Activated B cell treated with CpG ODN at 0.5 μM for 24 hours (primary cell): Measurements from ENCODE around the gene ANKRD10. TPM values are rescaled to one million over a fixed set of nuclear protein-coding genes. Genes with fewer than 3 reads are reported as not detected.

Source experiments
- ATAC-seq: fragments of 200-7000 bp; cut with Tn5 transposase; one replicate; pipeline ENCODE4 v1.10.0; 2021; ENCODE audit warnings: low read depth, mild to moderate bottlenecking, moderate library complexity
- CTCF ChIA-PET: fragments of 350-600 bp; sonication (Branson Sonifier 250); formaldehyde crosslinking; loops from one replicate; lab custom pipeline; 2021; ENCODE audit warnings: antibody characterized with exemption; lab: Charles Lee
- POLR2A ChIA-PET: fragments of 350-600 bp; sonication (Branson Sonifier 250); formaldehyde crosslinking; loops from one replicate; lab custom pipeline; 2021; ENCODE audit warnings: antibody characterized with exemption; lab: Charles Lee
- DNase-seq: peaks from one replicate; pipeline ENCODE4 v3.0.0; 2022
- H3K27ac Mint-ChIP-seq: one replicate; pipeline ENCODE4 v1.8.0; 2020; ENCODE audit warnings: mixed read lengths
- H3K27me3 Mint-ChIP-seq: one replicate; pipeline ENCODE4 v1.8.0; 2021; ENCODE audit warnings: mixed read lengths
- H3K36me3 Mint-ChIP-seq: one replicate; pipeline ENCODE4 v1.8.0; 2021; ENCODE audit warnings: low read depth, mixed read lengths
- H3K4me1 Mint-ChIP-seq: one replicate; pipeline ENCODE4 v1.8.0; 2021; ENCODE audit warnings: mixed read lengths
- H3K4me3 Mint-ChIP-seq: one replicate; pipeline ENCODE4 v1.8.0; 2020; ENCODE audit warnings: mild to moderate bottlenecking, mixed read lengths
- H3K9me3 Mint-ChIP-seq: one replicate; pipeline ENCODE4 v1.8.0; 2020; ENCODE audit warnings: mixed read lengths
- intact Hi-C: fragments of 100-400 bp; cut with micrococcal nuclease; formaldehyde crosslinking; loops from one replicate; pipeline ENCODE4 v1.15.1; 2024
- total RNA-seq: library from RNA; stranded (reverse); gene quantifications from 2 replicates; pipeline ENCODE4 v1.2.3, GENCODE V29; 2022
- TF ChIP-seq, protein P1 (sequence below): fragments of 200-600 bp; IDR thresholded peaks from one replicate; pipeline ENCODE4 v1.8.0; 2022; ENCODE audit warnings: antibody characterized with exemption, mild to moderate bottlenecking

ANKRD10 gene
- total RNA-seq, 1 donor from 2014 or later, result 256 TPM

DNA sequence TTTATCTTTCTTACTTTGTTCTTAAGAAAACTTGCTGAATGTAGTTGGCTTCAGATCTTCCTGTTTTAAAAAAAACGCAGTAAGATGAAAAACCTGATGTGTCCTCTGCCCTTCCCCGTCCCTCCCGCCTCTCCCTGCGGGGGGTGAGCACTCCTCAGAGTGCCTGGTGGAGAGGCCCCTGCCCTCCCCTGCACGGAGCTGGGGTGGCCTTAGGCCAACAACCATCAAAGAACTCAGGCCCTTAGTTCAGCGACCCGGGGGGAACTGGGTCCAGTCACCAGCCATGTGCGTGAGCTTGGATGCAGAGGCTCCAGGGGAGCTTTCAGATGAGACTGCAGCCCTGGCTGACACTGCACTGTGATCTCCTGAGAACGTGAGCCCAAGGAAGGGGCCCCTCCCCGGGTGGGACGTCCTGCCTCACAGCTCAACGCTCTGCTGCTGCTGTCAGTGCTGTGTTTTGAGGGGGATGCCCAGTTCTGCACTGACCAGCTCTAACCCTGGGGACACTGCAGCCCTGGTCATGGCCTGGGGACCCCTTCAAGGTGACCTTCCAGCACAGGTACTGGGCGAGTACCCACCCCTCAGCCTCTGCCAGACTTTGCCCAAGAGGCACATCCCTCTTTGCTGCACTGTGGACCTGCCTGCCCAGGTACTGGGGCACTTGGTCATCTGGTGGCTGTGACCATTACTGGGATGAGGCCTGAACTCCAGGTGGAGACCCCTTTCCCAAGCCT is 42.7 kb downstream of the ANKRD10 start:
- peaks cover 20% of the 10 kb centered on the region for H3K27me3 Mint-ChIP-seq

DNA sequence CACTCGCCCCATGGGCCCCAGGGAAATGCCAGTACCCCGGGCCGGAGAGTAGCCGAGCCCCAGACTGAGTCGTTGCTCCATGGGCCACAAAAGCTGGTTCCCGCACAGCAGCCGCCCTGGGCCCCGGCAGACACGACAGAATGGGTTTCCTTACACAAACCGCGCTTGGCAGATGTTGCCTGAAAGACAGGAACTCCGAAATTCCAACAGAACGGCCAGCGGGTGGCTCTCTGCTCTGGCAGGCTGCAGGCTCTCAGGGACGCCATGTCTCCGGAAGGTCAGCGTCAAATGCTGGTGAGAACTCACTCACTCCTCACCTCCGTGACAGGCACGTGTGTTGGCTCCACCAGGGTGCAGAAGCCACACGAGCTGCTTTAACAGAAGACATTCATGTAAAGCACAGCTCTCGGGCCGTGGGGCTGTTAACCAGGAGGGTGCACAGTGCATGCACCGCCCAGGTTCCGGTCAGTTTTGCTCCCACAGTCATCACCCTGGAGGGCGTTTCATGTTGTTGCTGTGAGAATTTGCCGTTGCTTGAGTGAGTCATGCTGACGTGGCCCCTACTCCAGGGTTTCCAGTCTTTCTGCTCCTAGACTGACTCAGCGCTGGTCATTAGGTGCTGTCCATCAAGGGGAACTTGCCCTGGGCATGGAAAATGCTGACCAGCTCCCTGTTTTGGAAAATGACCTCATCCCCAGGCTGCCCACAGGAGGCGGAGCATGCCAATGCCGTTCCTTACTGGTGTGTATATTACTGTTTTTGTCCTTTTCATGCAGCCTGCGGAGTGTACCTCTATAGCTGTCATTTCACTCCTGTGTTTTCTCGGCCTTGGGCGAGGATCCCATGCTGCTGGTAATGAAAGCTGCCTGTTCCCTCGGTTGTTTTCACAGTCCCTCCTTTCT is 44.8 kb downstream of the ANKRD10 start:
- TF ChIP-seq, protein P1, sequence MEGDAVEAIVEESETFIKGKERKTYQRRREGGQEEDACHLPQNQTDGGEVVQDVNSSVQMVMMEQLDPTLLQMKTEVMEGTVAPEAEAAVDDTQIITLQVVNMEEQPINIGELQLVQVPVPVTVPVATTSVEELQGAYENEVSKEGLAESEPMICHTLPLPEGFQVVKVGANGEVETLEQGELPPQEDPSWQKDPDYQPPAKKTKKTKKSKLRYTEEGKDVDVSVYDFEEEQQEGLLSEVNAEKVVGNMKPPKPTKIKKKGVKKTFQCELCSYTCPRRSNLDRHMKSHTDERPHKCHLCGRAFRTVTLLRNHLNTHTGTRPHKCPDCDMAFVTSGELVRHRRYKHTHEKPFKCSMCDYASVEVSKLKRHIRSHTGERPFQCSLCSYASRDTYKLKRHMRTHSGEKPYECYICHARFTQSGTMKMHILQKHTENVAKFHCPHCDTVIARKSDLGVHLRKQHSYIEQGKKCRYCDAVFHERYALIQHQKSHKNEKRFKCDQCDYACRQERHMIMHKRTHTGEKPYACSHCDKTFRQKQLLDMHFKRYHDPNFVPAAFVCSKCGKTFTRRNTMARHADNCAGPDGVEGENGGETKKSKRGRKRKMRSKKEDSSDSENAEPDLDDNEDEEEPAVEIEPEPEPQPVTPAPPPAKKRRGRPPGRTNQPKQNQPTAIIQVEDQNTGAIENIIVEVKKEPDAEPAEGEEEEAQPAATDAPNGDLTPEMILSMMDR, result no peak
- ChIA-PET CTCF (no interaction called here), POLR2A (no interaction called here)
- Mint-ChIP-seq H3K36me3 (no peaks in the 10 kb centered on the region), H3K9me3 (no peaks in the 10 kb centered on the region), H3K4me1 (peaks cover 5% of the 10 kb centered on the region), H3K27ac (no peak overlapping the region), H3K27me3 (peaks cover 34% of the 10 kb centered on the region), H3K4me3 (no peak overlapping the region)
- no peak for ATAC-seq
- no peak for DNase-seq
- intact Hi-C loops, result no loop called here

More for the DNA sequence above, 42.7 kb downstream of the ANKRD10 start:
- TF ChIP-seq, protein P1, result no peak
- Mint-ChIP-seq H3K27ac (no peak overlapping the region), H3K9me3 (no peaks in the 10 kb centered on the region), H3K4me1 (peaks cover 8% of the 10 kb centered on the region), H3K4me3 (no peak overlapping the region), H3K36me3 (no peaks in the 10 kb centered on the region)
- DNase-seq, result no peak
- intact Hi-C loops, result no loop called here
- ATAC-seq, result no peak
- CTCF ChIA-PET, result no interaction called here
- POLR2A ChIA-PET, result no interaction called here

DNA sequence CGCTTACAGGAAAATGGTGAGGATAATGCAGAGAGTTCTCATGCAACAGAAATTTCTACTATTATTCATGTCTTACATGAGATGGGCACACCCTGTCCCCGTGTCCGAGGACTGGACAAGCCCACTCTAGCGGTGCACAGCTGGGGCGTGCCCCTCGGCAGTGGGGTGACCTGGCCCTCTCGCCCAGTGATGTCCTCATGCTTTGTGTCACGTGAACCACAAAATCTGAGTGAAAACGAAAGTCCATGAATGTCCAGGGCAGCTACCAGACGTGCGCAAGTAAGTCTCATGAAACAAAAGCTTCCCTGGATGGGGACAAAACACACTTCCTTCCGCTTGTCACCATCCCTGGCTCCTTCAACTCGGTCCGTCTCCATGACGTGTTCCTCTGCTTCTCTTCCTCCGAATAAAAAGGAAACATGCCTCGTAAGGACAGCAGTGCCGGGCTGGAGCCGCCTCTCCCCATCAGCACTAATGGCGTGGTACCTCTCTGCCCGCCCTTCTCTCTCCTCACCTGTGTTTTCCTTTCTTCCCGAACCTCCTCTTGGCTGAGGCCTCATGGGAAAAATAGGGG is 45.6 kb downstream of the ANKRD10 start:
- ChIA-PET POLR2A (no interaction called here), CTCF (no interaction called here)
- ATAC-seq, result no peak
- no peak for DNase-seq
- Mint-ChIP-seq H3K9me3 (no peaks in the 10 kb centered on the region), H3K36me3 (no peaks in the 10 kb centered on the region), H3K4me3 (no peak overlapping the region), H3K27ac (no peak overlapping the region), H3K27me3 (peaks cover 36% of the 10 kb centered on the region), H3K4me1 (no peaks in the 10 kb centered on the region)
- TF ChIP-seq, protein P1, result no peak
- intact Hi-C loops, result no loop called here

GRCh38 chr13:110868720-110869119 is 46.1 kb downstream of the ANKRD10 start:
- Mint-ChIP-seq H3K36me3 (no peaks in the 10 kb centered on the region), H3K27ac (no peak overlapping the region), H3K27me3 (peaks cover 38% of the 10 kb centered on the region), H3K4me1 (no peaks in the 10 kb centered on the region), H3K4me3 (no peak overlapping the region), H3K9me3 (no peaks in the 10 kb centered on the region)
- no peak for DNase-seq
- ATAC-seq, result no peak
- CTCF ChIA-PET, result no interaction called here
- TF ChIP-seq, protein P1, result no peak
- POLR2A ChIA-PET, result no interaction called here
- intact Hi-C loops, result no loop called here

GRCh38 chr13:110867380-110867779 is 47.5 kb downstream of the ANKRD10 start:
- TF ChIP-seq, protein P1, result no peak
- Mint-ChIP-seq H3K36me3 (no peaks in the 10 kb centered on the region), H3K27me3 (peaks cover 47% of the 10 kb centered on the region), H3K4me1 (no peaks in the 10 kb centered on the region), H3K27ac (no peak overlapping the region), H3K9me3 (no peaks in the 10 kb centered on the region), H3K4me3 (no peak overlapping the region)
- ATAC-seq (no peak), DNase-seq (no peak)
- ChIA-PET POLR2A (no interaction called here), CTCF (no interaction called here)
- intact Hi-C loops, result no loop called here
